Measurements from ENCODE around the gene ARL6IP1. TPM values are rescaled to one million over a fixed set of nuclear protein-coding genes. Genes with fewer than 3 reads are reported as not detected.

The ARL6IP1 gene
- total and polyA plus RNA-seq, 2 of the 13 experiments (the other 11 are each of a cell fraction or from before 2014, with no cell fraction given) = 263 to 373 TPM

- ChIA-PET CTCF (ENCODE audit: low intra/inter-chr PET ratio, low total read pairs) (no interaction called here), POLR2A (interaction anchor here (1.3 to 8.9 kb wide), 3 partner anchors 15 to 152 kb away, joined by 5 to 545 read pairs (median 27); partner anchors contain the start of genes RPS15A and SMG1)
- Histone ChIP-seq H3K36me3 (replicated peaks in 1 of 2; ENCODE audit: control insufficient read depth in 1 of 2, insufficient read depth in 2 of 2, low read length in 2 of 2) (peaks cover 1 to 19% of the 10 kb centered on the region in 2 experiments), H3K9me3 (ENCODE audit: low read length) (no peaks in the 10 kb centered on the region), H3K4me3 (replicated peaks in 1 of 3; ENCODE audit: insufficient read depth in 1 of 3, low read depth in 2 of 3, low read length in 3 of 3) (no peak overlapping the region), H3K4me1 (ENCODE audit: insufficient read depth, low read length) (peaks cover 41% of the 10 kb centered on the region), H3K9ac (ENCODE audit: insufficient read depth, low read depth, low read length) (no peak overlapping the region), H2AFZ (ENCODE audit: low read length) (no peak overlapping the region), H3K27me3 (ENCODE audit: control insufficient read depth in 1 of 2, insufficient read depth in 2 of 2, low read length in 2 of 2) (no peaks in the 10 kb centered on the region; a peak in 1 of 5 replicates), H3K4me2 (ENCODE audit: low read depth, low read length) (no peak overlapping the region), H3K79me2 (ENCODE audit: insufficient read depth, low read length) (peaks cover 25% of the 10 kb centered on the region), H4K20me1 (ENCODE audit: insufficient read depth, low read length) (peaks cover 16% of the 10 kb centered on the region), H3K27ac (ENCODE audit: extremely low read length, insufficient read depth, low read length) (peak overlapping the region; percentile 28)
- 92% methylated on average over 5 of the region's 5 CpGs for WGBS (ENCODE audit: low lambda C conversion rate)
- FAIRE-seq (no peak), DNase-seq (ENCODE audit: low spot score) (no peak), ATAC-seq (no peak)
- no TSS peak for BruUV-seq (replicated peaks)
- intact Hi-C loops (cut with micrococcal nuclease; ENCODE audit: unreplicated experiment) = loop anchor here (5.0 kb wide), 1 partner anchor 33 kb away; no protein-coding TSS in a partner anchor
- in situ Hi-C loops (cut with HindIII; ENCODE audit: extremely low pct_ligation_motif_present, low pct_unique_long_range_greater_than_20kb) = no loop called here
- no peak for TF ChIP-seq ZNF670 (CRISPR knock-in tag; IDR thresholded peaks at IDR 0.05; ENCODE audit: borderline replicate concordance)
- 0 out of 2 replicates have a peak, but pooled peaks have one; percentile 64 for TF ChIP-seq THYN1 (CRISPR knock-in tag; IDR thresholded peaks at IDR 0.05; ENCODE audit: borderline replicate concordance, low read depth)
- 0 out of 2 replicates have a peak, but pooled peaks have one; percentile 35 for TF ChIP-seq ZNF362 (CRISPR knock-in tag; IDR thresholded peaks at IDR 0.05; ENCODE audit: borderline replicate concordance)
- TF ChIP-seq SMC3 (IDR thresholded peaks at IDR 0.05; ENCODE audit: low read length) = no peak
- TF ChIP-seq RBM22 (optimal IDR thresholded peaks at IDR 0.05; ENCODE audit: low read length) = peak; percentile 50
- 0 out of 2 replicates have a peak, but pooled peaks have one; percentile 61 for TF ChIP-seq ARID2 (CRISPR knock-in tag; IDR thresholded peaks at IDR 0.05; ENCODE audit: borderline replicate concordance)
- no peak for TF ChIP-seq ZNF609 (CRISPR knock-in tag; IDR thresholded peaks at IDR 0.05; ENCODE audit: borderline replicate concordance)
- 0 out of 2 replicates have a peak, but pooled peaks have one; percentile 31 for TF ChIP-seq ZMAT3 (CRISPR knock-in tag; conservative IDR thresholded peaks at IDR 0.05)
Measured at GRCh38 chr16:18803569-18804462, 2.5 kb upstream of the ARL6IP1 start.
